ENCODE data around the gene HNRNPA1L2.

DNA sequence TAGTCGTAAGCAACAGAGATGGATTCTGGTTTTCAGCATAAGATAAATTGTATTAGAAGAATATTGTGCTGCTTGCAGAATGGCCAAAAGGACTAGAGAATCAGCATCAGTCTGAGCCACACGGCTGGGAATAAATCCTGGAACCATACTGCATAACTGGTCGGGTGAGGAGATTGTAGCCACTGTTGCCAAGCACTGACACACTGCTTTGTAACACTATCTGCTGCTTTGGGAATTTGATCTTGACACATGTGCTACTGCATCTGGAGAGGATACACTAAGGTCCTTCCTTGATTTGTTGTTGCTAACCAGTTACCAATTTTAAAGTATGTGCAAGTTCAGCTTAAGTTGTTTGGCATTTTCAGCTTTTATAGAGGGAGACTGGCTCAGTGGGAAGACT, 1.9 kb downstream of the HNRNPA1L2 start:
- TF ChIP-seq GATA2 (IDR thresholded peaks at IDR 0.05; ENCODE audit: low read depth, low read length) (no peak), GATA3 (IDR thresholded peaks at IDR 0.05; ENCODE audit: low read depth, low read length) (no peak)
